ENCODE results near the gene DAD1.
"Not testable (repeated sequence)": the region's sequence is repeated elsewhere in the genome, so short reads cannot be mapped to it uniquely, and the experiment has no call there.

DAD1 gene

DNA sequence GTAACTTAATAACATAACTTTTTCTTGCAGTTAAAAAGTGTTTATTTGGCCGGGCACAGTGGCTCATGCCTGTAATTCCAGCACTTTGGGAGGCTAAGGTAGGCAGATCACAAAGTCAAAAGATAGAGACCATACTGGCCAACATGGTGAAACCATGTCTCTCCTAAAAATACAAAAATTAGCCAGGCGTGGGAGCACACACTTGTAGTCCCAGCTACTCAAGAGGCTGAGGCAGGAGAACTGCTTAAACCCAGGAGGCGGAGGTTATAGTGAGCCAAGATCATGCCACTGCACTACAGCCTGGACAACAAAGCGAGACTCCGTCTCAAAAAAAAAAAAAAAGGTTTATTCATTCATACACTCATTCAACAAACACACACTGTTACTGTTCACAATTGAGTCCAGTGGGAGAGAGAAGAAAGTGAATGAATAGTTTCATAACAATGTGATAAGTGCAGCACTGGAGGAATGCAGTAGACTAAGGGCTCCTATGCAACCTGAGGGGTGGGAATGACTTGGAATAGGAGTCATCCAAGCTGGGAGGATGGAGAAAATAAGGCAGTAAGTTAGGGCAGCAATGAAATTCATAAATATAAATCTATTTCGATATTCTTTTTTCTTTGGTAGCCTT, 19.8 kb downstream of the DAD1 start:
- DNase-seq (ENCODE audit: low read depth in 1 of 2, low spot score in 1 of 2) = no peak

DNA sequence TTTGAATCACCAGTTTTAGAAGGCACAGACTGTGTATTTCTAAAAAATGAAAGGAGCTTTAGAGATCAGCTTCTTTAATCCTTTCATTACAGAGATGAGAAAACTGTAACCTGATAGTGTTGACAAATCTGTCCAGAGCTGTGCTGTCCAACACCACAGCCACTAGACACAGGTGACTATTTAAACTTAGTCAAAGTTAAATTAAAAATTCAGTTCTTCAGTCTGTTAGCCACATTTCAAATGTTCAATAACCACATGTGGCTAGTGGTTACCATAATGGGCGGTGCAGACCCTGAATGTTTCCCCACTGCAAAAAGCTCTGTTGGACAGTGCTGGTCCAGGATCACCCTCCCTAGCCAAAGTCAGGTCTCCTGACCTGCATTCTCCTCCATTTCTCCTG, 21.6 kb downstream of the DAD1 start:
- DNase-seq (ENCODE audit: low read depth in 1 of 2, low spot score in 1 of 2) = no peak

DNA sequence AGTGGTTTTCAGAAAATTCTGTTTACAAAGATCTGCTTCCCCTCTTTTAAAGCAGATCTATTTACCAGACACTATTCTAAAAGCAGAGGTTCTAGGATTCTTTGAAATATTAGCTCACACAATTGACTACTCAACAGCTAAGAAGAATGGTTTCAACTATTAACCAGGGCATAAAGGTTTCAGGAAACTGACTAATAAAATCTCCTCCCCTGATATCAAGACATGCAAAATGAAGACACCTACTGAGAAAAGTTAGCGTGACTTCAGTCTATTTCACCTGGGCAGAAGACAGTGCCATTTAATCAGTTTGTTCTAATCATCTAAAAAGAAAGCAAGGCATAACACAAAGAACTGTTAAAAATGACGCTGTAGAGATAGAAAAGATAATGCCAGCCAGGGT, 22.2 kb downstream of the DAD1 start:
- DNase-seq (ENCODE audit: low read depth in 1 of 2, low spot score in 1 of 2) = no peak

DNA sequence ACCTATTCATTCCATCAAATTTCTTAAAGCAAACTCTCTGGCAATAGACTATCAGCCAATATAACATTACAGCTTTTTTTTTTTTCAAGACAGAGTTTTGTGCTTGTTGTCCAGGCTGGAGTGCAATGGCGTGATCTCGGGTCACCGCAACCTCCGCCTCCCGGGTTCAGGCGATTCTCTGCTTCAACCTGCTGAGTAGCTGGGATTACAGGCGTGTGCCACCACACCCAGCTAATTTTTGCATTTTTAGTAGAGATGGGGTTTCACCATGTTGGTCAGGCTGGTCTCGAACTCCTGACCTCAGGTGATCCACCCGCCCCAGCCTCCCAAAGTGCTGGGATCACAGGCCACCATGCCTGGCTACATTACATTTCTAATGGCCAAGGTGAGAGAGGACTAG, 22.8 kb downstream of the DAD1 start:
- DNase-seq (ENCODE audit: low read depth in 1 of 2, low spot score in 1 of 2) = not testable (repeated sequence)

DNA sequence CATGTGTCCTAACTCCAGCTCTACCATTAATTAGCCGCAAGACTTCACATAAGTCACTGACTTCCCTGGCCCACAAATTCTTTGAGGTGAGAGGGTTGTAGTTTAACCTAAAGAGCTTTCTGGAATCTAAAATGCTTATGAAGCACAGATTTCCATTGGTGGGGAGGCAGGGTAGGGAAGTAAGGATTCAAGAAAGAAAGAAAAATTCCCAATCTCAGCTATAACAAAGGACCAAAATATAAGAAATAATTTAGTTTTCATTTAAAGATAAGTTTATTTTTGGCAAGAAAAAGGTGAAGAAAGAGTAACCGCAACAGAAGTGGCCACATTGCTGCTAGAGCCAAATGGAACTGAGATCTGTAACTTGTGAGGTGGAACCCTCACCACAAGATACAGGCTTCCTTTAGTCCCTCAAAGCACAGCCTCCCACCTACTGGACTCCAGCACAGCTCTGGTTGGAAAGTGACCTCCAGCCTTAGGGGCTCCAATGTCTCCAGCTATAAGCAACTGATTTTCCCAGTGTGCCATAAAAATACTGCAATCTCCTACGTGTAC, 23.6 kb downstream of the DAD1 start:
- DNase-seq (ENCODE audit: low read depth in 1 of 2, low spot score in 1 of 2) = no peak

DNA sequence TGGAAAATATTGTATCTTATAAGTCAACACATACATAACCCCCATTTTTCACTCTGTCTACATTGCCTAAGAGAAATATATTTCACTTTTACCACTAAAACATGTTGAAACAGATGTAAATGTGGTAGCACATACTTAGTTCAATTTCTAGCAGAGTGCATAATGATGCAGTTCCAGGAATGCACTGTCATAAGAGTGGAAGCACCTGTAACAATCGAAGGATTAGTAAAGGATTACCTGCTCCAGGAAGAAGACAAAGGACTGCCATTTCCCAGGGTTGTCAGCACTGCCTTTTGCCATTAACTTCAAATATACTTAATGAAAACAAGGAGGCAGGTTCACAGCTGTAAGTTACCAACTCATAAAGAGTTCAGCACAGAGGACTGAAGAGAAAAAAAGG, 24.6 kb downstream of the DAD1 start:
- DNase-seq (ENCODE audit: low read depth in 1 of 2, low spot score in 1 of 2) = no peak

DNA sequence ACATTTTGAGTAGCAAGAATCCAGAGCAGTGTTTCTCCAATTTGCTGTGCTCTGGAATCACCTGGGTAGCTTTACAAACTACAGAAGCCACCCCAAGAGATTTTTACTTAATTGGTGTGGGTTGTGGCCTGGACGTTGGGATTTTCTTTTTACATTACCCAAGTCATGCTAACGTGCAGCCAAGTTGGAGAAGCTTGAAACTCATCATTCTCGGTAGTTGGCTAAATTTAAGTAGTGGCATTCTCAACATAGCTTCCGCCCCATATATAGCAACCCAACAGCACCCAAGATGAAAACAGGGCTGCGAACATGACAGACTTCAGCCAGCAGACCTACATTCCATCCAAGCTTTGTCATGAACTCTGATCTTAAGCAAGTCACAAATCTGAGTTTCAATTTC, 25.0 kb downstream of the DAD1 start:
- DNase-seq (ENCODE audit: low read depth in 1 of 2, low spot score in 1 of 2) = no peak

DNA sequence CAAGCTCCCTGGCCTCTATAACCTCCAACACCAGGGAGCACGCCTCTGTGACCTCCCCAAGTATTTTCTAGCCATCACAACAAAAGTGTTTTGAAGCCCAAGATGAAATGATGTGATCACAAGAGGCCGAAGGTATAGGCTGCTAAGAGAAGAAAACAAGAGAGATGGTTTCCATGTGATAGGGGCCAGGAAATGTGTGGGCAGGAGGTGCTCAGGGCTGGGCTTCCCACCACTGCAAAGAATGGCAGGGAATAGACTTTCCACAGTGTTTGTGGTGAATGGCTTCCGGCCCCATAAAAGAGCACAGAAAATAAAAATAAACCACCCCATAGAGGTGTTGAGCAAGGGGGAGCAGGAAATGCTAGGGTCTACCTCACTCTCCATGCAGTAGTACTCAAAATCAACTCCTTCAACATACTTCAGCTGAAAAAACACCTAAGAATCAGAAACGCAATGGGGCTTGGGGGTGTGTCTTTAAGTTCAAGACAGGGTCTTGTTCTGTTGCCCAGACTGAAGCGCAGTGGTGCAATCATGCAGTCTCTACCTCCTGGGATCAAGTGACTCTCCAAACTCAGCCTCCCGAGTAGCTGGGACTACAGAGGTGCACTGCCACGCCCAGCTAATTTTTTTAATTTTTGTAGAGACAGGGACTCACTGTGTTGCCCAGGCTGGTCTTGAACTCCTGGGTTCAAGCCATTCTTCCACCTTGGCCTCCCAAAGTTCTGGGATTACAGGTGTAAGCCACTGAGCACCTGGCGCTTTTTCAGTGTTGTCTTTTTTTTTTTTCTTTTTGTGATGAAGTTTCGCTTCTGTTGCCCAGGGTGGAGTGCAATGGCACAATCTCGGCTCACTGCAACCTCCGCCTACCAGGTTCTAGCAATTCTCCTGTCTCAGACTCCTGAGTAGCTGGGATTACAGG, 27.1 kb downstream of the DAD1 start:
- peak in 1 of 2 donors; percentile 56 for DNase-seq (ENCODE audit: low read depth in 1 of 2, low spot score in 1 of 2)

DNA sequence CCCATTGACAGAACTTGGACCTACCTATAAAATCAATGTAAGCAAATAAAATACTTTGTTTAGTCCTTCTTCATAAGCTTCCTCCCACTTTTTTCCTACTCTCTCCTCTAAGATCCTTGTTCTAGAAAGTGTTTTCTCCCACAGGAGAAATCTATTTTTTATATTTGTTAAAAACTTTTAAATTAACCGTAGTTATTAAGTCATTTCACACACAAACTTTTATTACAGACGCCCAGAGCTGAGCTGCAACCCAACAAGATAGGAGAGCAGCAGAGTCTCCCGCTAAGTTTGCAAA, 27.7 kb downstream of the DAD1 start:
- DNase-seq (ENCODE audit: low read depth in 1 of 2, low spot score in 1 of 2) = no peak

DNA sequence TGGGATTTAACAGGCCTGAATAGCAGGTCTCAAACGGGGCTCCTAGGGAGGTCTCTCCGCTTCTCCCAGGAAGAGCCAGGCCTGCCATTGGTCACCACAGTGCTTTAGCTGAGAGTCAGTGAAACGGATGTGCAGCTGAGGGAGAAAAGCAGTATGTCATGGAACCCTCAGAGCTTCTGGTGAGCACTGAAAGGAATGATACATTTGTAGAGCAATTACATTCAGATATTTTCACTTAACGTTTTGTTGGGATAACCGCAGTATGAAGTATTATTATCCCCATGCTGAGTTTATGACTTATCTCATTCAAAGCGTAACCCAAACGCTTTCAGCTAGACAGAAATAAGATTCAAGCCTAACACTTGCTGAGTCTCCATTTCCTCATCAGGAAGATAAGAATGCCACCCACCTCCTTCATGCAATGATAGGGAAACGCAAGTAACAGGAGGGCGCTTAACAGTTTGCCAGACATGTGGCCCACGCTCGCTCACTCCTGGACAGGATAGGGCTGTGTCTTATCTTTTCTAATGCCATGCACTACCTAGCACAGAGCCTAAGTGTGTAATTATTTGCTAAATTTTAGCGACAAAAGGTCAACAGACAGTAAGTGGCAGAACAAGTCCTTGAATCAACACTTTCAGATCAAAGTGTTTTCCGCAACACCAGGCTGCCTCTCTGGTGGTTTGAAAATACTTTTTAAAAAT, 28.2 kb downstream of the DAD1 start:
- DNase-seq (ENCODE audit: low read depth in 1 of 2, low spot score in 1 of 2) = no peak

DNA sequence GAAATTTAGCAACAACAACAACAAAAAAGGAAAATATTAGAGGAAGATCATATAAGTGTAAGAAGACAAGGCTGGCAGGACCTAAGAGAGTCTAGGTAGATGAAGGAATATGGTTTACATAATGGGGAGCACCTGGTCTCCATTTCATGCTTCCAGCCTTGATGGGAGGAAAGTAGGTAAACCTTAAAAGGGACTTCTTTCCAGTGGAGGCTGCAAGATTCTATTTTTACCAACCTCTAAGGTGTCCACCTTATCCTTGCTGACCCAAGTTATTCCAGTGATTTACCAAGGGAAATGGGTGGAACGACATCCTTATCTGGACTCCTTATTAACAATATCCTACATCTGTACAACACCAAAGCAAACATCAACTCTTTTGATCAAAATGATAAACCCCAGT, 30.0 kb downstream of the DAD1 start:
- no peak for DNase-seq (ENCODE audit: low read depth in 1 of 2, low spot score in 1 of 2)

DNA sequence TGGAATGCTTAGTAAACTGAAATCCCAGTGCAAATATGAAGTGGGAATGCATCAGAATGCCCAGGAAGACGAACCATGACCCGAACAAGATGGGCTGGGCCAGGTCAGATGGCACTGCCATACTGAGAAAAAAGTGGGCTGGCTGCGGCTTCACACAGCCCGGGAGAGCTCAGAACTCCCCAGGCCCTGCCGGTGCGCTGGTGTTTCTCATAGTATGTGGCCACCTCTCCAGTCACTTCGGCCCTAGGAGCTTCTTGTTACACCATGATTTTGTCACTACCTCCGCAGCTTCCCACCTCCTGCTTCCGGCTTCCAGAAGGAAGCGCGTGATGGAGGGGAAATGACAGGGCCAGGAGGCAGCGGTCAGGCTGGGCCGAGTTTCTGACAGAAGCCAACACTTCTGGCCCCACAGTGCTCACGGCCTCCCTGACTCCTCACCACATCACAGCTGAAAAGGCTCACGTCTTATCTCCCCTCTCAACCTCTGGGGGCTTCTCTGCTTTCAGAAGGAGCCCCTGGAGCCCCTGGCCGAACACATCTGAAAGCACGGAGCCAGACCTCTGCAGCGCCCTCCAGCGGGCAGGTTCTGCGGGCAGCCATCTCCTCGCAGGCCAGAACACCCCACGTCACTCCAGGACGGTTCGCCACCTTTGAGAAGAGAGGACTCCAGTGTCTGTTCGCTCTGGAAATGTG, 30.7 kb downstream of the DAD1 start:
- no peak for DNase-seq (ENCODE audit: low read depth in 1 of 2, low spot score in 1 of 2)

DNA sequence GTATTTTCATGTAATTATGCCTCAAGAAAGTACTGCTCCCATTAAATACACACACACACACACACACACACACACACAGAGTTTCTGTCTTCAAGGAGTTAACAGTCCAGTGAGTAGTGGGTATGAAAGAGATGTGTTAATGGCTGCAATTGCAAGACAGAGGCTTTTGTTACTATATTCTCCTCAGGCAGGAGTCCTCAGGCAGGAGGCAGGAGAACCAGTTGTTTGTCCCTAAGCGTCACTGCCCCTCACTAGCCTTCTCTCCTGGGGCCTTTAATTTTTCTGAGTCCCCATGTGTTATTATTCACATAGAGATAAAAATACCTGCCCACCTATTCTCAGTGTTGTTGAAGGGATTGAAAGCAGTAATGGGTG, 31.2 kb downstream of the DAD1 start:
- no peak for DNase-seq (ENCODE audit: low read depth in 1 of 2, low spot score in 1 of 2)

DNA sequence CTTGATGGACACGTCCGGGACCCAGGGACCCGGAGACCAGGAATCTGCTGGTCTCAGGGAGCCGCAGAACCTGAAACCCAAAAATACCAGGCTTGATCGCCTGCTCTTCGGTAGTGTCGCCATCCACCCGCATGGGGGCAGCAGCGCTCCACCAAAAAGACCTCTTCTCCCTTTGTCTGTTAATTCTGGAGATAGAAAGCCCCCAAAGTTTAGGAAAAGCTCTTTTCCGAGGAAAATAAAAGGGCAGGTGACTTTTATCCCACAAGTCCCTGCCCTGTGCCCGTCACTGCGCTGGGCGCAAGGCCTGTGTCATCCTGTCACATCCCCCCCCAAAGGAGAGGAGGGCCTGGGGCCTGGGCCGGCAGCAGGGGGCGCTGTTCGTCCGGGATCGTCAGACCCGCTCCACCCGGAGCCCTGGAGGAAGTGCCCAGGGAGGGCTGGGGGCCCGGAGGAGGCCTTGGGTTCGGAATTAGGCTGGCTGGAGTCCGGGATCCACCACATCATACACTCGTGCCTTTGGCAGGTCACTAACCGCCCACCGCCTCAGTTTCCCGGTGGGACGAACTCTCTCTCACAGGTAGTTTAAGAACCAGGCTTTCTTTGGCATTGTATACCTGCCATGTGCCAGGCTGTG, 31.9 kb downstream of the DAD1 start:
- peak; percentile 87 to 88 for DNase-seq (ENCODE audit: low read depth in 1 of 2, low spot score in 1 of 2)

DNA sequence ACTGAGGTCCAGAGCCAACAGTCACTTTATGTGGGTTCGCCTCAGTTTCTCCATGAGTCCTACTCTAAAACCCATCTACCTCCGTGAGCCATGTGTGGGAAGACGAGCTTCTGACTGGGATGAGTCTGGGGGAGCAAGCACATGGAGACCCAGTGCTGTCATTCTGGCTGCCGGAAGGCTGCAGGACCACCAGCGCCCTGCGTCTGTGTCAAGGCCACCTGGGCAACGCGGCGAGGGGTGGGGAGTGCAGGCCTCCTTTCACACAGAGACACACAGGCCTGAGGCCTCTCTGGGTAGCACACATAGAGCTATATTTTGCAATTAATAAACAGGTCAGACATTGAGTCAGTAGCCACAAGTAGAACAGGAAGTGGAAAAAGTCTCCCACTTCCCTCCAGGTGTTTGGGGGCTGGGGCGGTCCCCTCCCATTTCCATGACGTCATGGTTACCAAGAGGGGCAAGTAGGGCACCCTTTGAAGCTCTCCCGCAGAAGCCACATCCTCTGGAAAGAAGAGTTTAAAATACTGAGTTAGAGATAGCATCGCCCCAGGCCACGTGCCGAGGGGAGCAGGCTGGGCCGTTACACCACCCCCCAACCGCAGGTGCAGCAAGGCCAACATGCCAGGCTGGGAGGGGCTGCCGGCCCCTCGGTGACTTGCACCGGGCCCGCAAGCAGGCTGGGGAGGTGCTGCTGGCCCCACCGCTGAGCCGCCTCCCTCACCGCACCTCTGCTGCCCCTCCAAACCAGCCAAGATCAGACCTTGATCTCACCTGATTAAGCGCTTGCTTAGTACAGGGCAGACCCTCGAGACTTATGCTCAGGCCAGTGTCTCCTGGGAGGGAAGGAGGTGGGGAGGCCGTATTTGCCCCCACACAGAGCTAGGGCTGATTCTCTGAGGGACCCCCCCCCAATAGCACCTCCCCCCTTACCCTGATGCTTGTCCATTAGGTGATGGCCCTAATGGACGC, 32.7 kb downstream of the DAD1 start:
- peak; percentile 92 for DNase-seq (ENCODE audit: low read depth in 1 of 2, low spot score in 1 of 2)

DNA sequence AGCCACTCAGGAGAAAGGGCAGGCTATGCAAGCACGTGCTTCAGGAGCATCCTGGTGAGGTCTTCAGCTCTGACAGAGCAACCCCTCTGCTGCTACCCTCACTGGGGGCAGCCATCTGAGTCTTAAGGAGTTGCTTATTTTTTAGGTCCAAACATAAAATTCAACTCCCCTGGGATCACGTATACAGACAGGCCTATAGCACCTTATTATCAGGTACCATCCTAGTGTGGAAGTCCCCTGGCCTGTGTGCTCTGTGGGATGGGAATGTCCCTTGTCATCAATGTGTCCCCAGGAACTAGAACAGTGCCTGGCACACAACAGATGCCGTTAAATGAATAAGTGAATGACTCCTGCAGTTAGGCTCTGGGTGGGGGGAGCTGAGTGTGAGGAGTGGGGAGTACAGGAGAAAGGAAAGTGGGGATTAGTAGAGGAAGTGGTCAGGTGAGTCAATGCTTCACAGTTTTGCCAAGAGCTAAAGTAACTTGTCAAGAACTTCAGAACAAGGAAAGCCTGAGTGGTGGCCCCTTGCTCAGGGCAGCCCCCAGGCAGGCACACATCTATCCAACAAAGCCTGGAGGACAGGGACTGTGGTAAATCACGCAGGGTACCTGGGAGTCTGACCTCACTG, 33.5 kb downstream of the DAD1 start:
- DNase-seq (ENCODE audit: low read depth in 1 of 2, low spot score in 1 of 2) = peak in 1 of 2 donors; percentile 53

DNA sequence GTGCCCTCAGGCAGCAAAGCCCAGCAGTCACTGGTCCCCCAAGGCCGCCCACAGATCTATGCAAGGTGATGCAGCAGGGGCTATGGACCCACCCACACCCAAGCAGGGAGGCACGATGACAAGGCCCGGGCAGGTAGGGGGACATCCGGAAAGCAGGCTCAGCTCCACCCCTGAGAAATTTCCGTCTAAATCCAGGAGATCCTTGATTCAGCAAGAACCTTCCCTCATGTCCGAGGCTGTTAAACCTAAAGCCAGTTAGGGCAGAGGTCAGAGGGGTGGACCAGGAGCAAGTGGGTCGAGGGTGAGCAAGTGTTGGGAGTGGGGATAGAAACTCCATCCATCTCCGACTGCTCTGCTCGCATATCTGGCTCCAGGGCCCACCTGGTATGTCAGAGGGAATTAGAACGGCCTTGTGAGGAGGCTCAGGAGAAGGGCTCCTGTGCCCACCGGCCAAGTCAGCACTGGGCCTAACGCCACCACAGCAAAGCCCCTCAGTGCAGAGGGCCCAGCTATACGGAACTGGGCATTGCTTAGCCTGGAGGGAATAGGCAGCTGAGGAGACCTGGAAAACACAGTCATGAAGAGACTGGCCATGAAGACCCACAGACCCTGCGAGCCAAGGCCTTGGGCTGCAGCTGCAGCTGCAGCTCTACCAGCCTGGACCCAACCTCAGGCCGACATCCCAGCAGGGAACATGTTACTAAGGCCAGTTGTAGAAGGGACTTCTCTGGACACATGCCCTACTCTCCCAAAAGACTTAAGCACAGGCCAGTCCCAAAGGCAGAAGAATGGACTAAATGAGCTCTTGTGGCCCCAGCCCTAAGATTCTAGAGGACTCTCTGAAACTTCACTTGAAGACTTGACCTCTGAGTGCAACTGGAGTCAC, 34.3 kb downstream of the DAD1 start:
- DNase-seq (ENCODE audit: low read depth in 1 of 2, low spot score in 1 of 2) = no peak

DNA sequence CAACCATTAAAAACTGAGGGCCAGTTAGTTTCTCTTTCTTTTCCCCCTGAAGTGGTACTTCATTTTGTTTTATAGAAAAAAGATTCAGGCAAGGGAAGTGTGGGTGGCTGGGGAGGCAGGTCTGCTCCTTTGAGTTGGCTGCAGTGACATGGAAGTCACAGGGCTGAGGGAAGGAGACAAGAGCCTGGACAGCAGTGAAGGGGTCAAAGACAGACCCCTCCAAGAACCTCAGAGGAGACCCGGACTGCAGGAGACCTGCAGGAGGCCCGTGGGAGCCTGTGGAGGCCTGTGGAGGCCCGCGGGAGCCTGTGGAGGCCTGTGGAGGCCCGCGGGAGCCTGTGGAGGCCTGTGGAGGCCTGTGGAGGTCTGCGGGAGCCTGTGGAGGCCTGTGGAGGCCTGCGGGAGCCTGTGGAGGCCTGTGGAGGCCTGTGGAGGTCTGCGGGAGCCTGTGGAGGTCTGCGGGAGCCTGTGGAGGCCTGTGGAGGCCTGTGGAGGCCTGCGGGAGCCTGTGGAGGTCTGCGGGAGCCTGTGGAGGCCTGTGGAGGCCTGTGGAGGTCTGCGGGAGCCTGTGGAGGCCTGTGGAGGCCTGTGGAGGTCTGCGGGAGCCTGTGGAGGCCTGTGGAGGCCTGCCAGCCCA, 35.0 kb downstream of the DAD1 start:
- not testable (repeated sequence) for DNase-seq (ENCODE audit: low read depth in 1 of 2, low spot score in 1 of 2)
